Common myeloid progenitor, CD34-positive (primary cell): ENCODE measurements around the gene ADAM12.
"Not testable (repeated sequence)": the region's sequence is repeated elsewhere in the genome, so short reads cannot be mapped to it uniquely, and the experiment has no call there.

Experiments used
- CTCF ChIA-PET: fragments of 350-600 bp; sonication (Branson Sonifier 250); formaldehyde crosslinking; loops from one replicate; lab custom pipeline; 2021; ENCODE audit warnings: antibody characterized with exemption; lab: Charles Lee
- POLR2A ChIA-PET: fragments of 350-600 bp; sonication (Branson Sonifier 250); formaldehyde crosslinking; loops from one replicate; lab custom pipeline; 2021; ENCODE audit warnings: antibody characterized with exemption; lab: Charles Lee
- DNase-seq, 3 donors: peaks; one replicate each; pipeline versions ENCODE4 v3.0.0 to v3.0.0-alpha.2; 2013
- H3K27ac ChIP-seq, 2 experiments: 1 replicate in 1 of 2; 2 replicates in 1 of 2; pipeline ENCODE4 v1.7.0; 2013; ENCODE audit warnings: inconsistent platforms in 2 of 2, low read length in 2 of 2, mild to moderate bottlenecking in 2 of 2, low read depth in 1 of 2, moderate library complexity in 1 of 2; ENCODE audit not compliant: severe bottlenecking in 2 of 2, insufficient read depth in 1 of 2, poor library complexity in 1 of 2
- H3K27me3 ChIP-seq, 5 experiments: replicated peaks in 2 of 5; 1 replicate in 3 of 5; 2 replicates in 2 of 5; pipeline versions ENCODE4 v1.6.1 to v1.7.0; 2013; ENCODE audit warnings: low read length in 4 of 5, mild to moderate bottlenecking in 2 of 5, moderate library complexity in 2 of 5, inconsistent platforms in 1 of 5; ENCODE audit not compliant: insufficient read depth in 5 of 5, control insufficient read depth in 4 of 5
- H3K36me3 ChIP-seq, 4 experiments: 1 replicate in 2 of 4; 2 replicates in 2 of 4; pipeline versions ENCODE4 v1.6.1 to v1.7.0; 2013; ENCODE audit warnings: low read length in 3 of 4, control low read depth in 1 of 4, mild to moderate bottlenecking in 1 of 4; ENCODE audit not compliant: control insufficient read depth in 4 of 4, insufficient read depth in 4 of 4
- H3K4me1 ChIP-seq, 4 experiments: 1 replicate in 3 of 4; 2 replicates in 1 of 4; pipeline versions ENCODE4 v1.6.1 to v1.7.1; 2013; ENCODE audit warnings: low read length in 3 of 4, mild to moderate bottlenecking in 3 of 4, control low read depth in 1 of 4, inconsistent platforms in 1 of 4, moderate library complexity in 1 of 4; ENCODE audit not compliant: control insufficient read depth in 4 of 4, insufficient read depth in 4 of 4; ENCODE audit errors: control extremely low read depth in 1 of 4
- H3K4me3 ChIP-seq, 7 experiments: 1 replicate in 4 of 7; 2 replicates in 3 of 7; pipeline versions ENCODE4 v1.5.1 to v1.7.0; 2013; ENCODE audit warnings: mild to moderate bottlenecking in 7 of 7, low read length in 6 of 7, moderate library complexity in 6 of 7, inconsistent platforms in 2 of 7, low read depth in 2 of 7, control low read depth in 1 of 7; ENCODE audit not compliant: insufficient read depth in 4 of 7, control insufficient read depth in 1 of 7; ENCODE audit errors: extremely low read depth in 1 of 7
- H3K9me3 ChIP-seq, 5 experiments: 1 replicate in 4 of 5; 2 replicates in 1 of 5; pipeline versions ENCODE4 v1.6.1 to v1.7.1; 2013; ENCODE audit warnings: low read length in 4 of 5, mild to moderate bottlenecking in 2 of 5, inconsistent platforms in 1 of 5, low read depth in 1 of 5, moderate library complexity in 1 of 5; ENCODE audit not compliant: control insufficient read depth in 4 of 5, insufficient read depth in 2 of 5; ENCODE audit errors: control extremely low read depth in 1 of 5
- WGBS: methylation state at CpG from one replicate; pipeline ENCODE4 v1.1.5; 2013; ENCODE audit not compliant: insufficient coverage; 5-methylcytosine and 5-hydroxymethylcytosine counted together

The ADAM12 gene

DNA sequence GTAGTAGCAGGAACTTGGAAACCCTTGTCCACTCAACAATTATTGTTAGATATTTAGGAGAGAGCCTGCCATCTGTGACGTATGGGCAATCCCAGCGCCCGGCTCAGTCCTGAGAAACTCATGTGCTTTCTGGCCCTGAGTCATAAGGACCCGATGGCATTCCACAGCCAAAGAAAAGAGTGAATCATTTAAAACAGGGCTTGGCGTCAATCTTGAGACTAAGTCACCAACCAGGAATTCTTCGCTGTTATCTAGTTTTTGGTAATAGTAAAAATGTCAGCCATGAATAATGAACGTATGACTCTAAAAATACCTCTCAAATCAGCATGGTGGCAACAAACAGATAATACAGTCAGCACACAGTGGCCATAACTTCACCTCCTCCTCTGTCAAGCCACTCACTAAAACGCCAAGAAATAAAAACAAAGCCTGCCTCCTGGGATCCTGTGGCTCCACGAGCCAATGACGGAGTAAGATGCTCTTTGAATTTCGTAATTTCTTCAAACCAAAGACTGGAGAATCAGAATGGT, 140.8 kb downstream of the ADAM12 start:
- no peak for DNase-seq
- CTCF ChIA-PET, result no interaction called here
- H3K9me3 ChIP-seq, result peaks cover 0 to 5% (median 0%) of the 10 kb centered on the region in 5 experiments

DNA sequence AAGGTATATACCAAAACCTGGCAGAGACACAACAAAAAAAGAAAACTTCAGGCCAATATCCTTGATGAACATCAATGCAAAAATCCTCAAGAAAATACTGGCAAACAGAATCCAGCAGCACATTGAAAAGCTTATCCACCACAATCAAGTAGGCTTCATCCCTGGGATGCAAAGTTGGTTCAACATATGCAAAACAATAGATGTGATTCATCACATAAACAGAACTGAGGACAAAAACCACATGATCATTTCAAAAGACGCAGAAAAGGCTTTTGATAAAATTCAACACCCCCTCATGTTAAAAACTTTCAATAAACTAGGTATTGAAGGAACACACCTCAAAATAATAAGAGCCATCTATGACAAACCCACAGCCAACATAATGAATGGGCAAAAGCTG, 141.9 kb downstream of the ADAM12 start:
- POLR2A ChIA-PET, CTCF ChIA-PET, DNase-seq, H3K27me3 ChIP-seq, H3K36me3 ChIP-seq, H3K4me1 ChIP-seq, H3K9me3 ChIP-seq, H3K4me3 ChIP-seq, H3K27ac ChIP-seq: not testable (repeated sequence)
- 100% methylated on average over 1 of the region's 1 CpG for WGBS

More for the DNA sequence above, 140.8 kb downstream of the ADAM12 start:
- Histone ChIP-seq H3K27ac (no peak overlapping the region), H3K4me1 (no peaks in the 10 kb centered on the region), H3K36me3 (no peaks in the 10 kb centered on the region), H3K27me3 (no peaks in the 10 kb centered on the region), H3K4me3 (no peak overlapping the region)
- 95% methylated on average over 8 of the region's 11 CpGs for WGBS
- POLR2A ChIA-PET, result no interaction called here

DNA sequence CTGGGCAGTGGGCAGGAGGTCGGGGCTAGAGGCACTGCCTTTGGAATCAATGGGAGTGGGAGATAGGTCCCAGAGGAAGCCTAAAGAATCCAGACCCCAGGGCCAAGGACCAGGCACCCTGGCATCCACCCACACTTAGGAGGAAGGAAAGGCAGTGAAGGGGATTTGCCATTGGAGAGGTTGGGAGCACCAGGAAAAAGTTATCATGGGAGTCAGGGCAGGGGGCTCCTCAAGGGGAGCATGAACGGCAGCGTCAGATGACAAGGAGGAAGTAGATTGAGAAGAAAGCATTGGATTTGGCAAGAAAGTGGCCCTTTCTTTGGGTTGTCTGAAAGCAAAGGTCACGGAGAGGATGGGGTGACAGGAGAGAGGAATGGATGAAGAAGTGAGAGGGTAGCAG, 142.8 kb downstream of the ADAM12 start:
- peaks cover 0 to 1% (median 0%) of the 10 kb centered on the region in 5 experiments for H3K27me3 ChIP-seq
- POLR2A ChIA-PET, result no interaction called here
- DNase-seq, result no peak
- no peaks in the 10 kb centered on the region for H3K36me3 ChIP-seq
- H3K9me3 ChIP-seq, result no peaks in the 10 kb centered on the region
- no peak overlapping the region for H3K27ac ChIP-seq
- no peak overlapping the region for H3K4me3 ChIP-seq
- H3K4me1 ChIP-seq, result no peaks in the 10 kb centered on the region
- CTCF ChIA-PET, result no interaction called here
- 82% methylated on average over 3 of the region's 4 CpGs for WGBS

DNA sequence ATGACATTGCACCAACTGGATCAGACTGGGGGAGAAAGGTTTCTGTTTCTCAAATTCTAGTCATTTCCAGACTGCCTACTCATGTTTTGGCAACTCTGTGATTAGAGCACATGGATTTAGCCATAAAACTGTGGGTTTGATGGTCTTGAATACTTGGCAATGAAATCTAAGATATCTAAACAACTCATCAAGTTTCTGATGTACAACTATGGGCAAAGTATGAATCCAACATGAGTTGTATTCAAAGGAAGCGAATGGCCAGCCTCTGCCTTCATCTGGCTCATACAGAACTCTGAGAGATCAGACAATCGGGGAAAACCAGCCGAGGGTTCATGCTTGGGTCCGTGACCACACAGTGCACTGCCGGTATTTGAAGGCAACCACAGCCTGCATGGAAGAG, 144.3 kb downstream of the ADAM12 start:
- WGBS, result 88% methylated on average over 5 of the region's 5 CpGs
- POLR2A ChIA-PET, result interaction anchor here (0.8 kb wide), 1 partner anchor 25 kb away, joined by 3 read pairs; no protein-coding TSS in a partner anchor
- CTCF ChIA-PET, result no interaction called here
- Histone ChIP-seq H3K9me3 (no peaks in the 10 kb centered on the region), H3K36me3 (no peaks in the 10 kb centered on the region), H3K27me3 (peaks cover 0 to 1% (median 0%) of the 10 kb centered on the region in 5 experiments), H3K27ac (no peak overlapping the region), H3K4me3 (no peak overlapping the region), H3K4me1 (no peaks in the 10 kb centered on the region)
- DNase-seq, result no peak

DNA sequence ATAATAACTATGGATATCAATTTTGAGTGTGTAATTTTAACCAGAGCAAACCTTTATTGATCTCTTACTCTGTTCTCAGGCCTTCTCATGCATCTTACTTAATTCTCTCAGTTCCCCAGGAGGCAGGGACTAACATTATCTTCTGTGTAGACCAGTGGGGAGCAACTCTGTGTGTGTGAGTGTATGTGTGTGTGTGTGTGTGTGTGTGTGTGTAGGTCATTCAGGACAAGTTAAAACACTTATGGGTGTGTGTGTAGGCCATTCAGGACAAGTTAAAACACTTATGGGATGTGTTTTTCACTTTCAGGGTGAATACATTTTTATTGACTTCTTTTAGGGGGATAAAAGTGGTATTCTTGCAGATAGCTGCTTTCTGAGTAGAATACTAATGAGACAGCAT, 145.0 kb downstream of the ADAM12 start:
- ChIA-PET POLR2A (no interaction called here), CTCF (no interaction called here)
- no peaks in the 10 kb centered on the region for H3K4me1 ChIP-seq
- no peak overlapping the region for H3K4me3 ChIP-seq
- no peak for DNase-seq
- H3K36me3 ChIP-seq, result no peaks in the 10 kb centered on the region
- H3K27ac ChIP-seq, result no peak overlapping the region
- no peaks in the 10 kb centered on the region for H3K9me3 ChIP-seq
- peaks cover 0 to 1% (median 0%) of the 10 kb centered on the region in 5 experiments for H3K27me3 ChIP-seq

DNA sequence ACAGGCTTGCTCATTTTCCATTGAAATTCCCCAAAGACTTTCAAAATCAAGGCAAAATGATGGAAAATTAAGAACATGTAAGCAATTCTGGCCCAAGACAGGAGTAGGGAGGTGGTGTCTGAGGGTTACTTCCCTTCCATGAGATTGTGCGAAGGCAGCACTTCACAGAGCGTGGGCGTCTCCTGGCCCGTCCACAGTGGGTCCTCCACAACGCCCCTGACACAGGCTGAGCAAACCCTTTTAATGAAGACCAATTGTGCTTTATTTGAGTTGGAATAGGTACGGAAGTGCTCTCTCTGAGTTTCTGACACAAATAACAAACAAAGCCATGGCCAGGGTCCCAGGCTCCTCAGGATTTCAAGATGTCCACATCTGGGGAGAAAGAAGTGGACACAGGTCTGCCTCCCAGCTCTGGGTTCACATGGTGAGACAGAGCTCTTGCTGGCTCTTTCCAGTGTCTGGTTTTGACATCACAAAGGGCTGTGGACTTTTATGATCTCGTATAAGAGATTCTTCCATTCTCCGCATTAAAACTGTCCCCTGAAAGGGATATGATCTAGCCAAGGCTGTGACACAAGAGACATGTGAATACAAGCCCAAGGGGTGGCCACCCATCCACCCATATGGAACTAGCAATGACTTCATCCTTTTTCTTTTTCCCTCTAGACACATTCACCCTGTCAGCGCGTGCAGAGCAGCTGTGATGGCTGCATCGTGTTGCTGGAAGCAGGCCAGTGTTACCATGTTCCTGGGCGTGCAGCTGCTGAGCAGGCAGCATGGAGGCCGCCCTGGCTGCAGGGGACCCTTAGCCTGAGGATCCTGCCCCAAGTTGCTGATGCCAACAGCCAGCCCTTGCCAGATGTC, 145.6 kb downstream of the ADAM12 start:
- ChIA-PET CTCF (no interaction called here), POLR2A (no interaction called here)

DNA sequence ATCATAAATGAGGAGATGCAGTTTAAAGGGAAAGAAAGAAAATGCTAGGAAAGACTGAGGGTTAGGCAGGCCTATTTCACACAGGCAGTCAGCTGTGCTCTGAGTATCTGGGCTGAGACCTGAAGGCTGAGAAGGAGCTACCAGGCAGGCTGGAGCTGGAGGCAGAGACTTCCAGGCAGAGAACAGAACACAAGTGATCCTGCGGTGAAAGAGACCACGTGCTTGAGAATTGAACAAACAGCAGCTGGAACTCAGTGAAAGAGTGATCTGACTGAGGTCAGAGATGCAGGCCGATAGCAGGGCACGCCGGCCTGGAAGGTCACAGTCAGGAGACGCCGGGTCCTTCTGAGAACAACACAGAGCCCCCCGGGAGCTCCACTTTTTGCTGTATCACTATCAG, 147.8 kb downstream of the ADAM12 start:
- Histone ChIP-seq H3K9me3 (peaks cover 0 to 4% (median 0%) of the 10 kb centered on the region in 5 experiments), H3K36me3 (no peaks in the 10 kb centered on the region), H3K4me1 (no peaks in the 10 kb centered on the region), H3K4me3 (no peak overlapping the region), H3K27ac (no peak overlapping the region), H3K27me3 (peaks cover 0 to 1% (median 0%) of the 10 kb centered on the region in 5 experiments)
- WGBS, result 98% methylated on average over 8 of the region's 8 CpGs
- no peak for DNase-seq
- ChIA-PET CTCF (interaction anchor here (0.7 kb wide), 1 partner anchor 292 kb away, joined by 3 read pairs; no protein-coding TSS in a partner anchor), POLR2A (no interaction called here)

More for the DNA sequence above, 145.6 kb downstream of the ADAM12 start:
- no peak overlapping the region for H3K27ac ChIP-seq
- WGBS, result 92% methylated on average over 9 of the region's 13 CpGs
- H3K27me3 ChIP-seq, result peaks cover 0 to 1% (median 0%) of the 10 kb centered on the region in 5 experiments
- H3K9me3 ChIP-seq, result no peaks in the 10 kb centered on the region
- no peaks in the 10 kb centered on the region for H3K4me1 ChIP-seq
- no peak for DNase-seq
- no peak overlapping the region for H3K4me3 ChIP-seq
- no peaks in the 10 kb centered on the region for H3K36me3 ChIP-seq
